ENCODE data around the gene TMEM35A. TPM values are rescaled to one million over a fixed set of nuclear protein-coding genes. Genes with fewer than 3 reads are reported as not detected.

TMEM35A gene
- polyA plus RNA-seq, 1 of the 3 experiments (the other 2 are of a cell fraction) = 5.6 TPM

DNA sequence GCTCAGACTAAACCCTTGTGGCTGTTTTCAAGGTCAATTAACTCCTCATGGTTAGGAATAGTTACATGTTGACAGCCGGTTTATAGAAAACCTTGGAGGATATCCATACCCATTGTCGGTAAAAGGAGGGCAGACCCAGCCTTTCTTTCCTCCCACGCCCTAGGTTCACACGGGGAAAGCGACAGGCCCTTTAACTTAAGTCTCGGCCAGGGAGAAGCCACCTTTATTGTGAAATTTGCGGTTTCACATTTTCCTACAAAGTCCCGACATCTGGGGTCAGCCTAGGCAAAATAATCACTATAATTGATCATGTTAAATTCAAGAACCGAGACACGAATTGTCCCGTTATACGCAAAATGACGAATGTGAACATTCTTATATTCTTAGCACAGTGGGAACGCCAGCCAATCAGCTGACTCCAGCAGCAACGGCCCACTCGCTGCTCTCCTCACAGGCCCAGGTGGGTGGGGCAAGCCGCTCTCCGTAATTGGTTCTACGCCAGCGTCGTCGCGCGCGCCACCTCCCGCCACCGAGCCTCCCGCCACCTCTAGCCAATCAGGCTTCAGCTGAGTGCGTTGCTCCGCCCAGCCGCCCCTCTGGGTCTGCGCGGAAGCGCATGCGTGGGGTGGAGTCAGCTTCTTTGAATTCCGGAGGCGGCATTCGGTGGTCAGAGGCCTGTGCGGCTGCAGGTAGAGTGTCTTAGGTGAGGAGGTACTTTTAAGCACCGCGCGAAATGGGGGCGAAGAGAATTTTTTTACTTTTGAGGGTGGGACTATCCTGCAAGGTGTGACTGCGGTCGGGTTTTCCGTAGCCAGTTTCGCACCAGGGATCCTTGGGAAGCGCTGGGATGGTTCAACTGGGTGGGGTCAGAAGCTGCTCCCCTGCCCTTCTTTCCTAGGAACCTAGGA lies 19.1 kb downstream of the TMEM35A start, which contains the start of gene CENPI (continued):
- TF ChIP-seq REST (IDR thresholded peaks at IDR 0.05; ENCODE audit: low read depth, low read length) (no peak), POLR2AphosphoS5 (IDR thresholded peaks at IDR 0.05; ENCODE audit: low read depth, low read length) (peak; percentile 32; the same call in 1 of the 2 replicates)

- Histone ChIP-seq H3K27me3 (ENCODE audit: insufficient read depth) (peaks cover 9% of the 10 kb centered on the region; the same call in 1 of the 2 replicates), H3K9me3 (no peaks in the 10 kb centered on the region), H3K36me3 (replicated peaks in 1 of 2; ENCODE audit: control insufficient read depth in 1 of 2, insufficient read depth in 2 of 2, low read length in 1 of 2) (peaks cover 0 to 6% of the 10 kb centered on the region in 2 experiments), H3K79me2 (ENCODE audit: insufficient read depth) (peaks cover 4% of the 10 kb centered on the region; the same call in 1 of the 2 replicates), H3K27ac (ENCODE audit: low read depth in 2 of 2, low read length in 1 of 2) (no peak overlapping the region), H3K9ac (no peak overlapping the region), H3F3A (replicated peaks; ENCODE audit: insufficient read depth) (no peaks in the 10 kb centered on the region), H3K4me3 (ENCODE audit: low read depth in 2 of 2, low read length in 1 of 2) (no peak overlapping the region), H3K9me2 (no peaks in the 10 kb centered on the region), H2AFZ (ENCODE audit: low read depth) (no peak overlapping the region), H3K4me1 (ENCODE audit: control insufficient read depth in 1 of 2, insufficient read depth in 2 of 2, low read depth in 1 of 2, low read length in 1 of 2) (no peaks in the 10 kb centered on the region), H3K4me2 (no peak overlapping the region), H4K20me1 (ENCODE audit: insufficient read depth) (no peaks in the 10 kb centered on the region)
- ChIA-PET POLR2A (no interaction called here), CTCF (no interaction called here)
- 61% methylated on average over 4 of the region's 4 CpGs for WGBS (ENCODE audit: low lambda C conversion rate)
- DNase-seq = no peak
- TF ChIP-seq RAD21 (IDR thresholded peaks at IDR 0.05; ENCODE audit: low read length) (no peak), NFIC (IDR thresholded peaks at IDR 0.05; ENCODE audit: borderline replicate concordance) (no peak), YY1 (IDR thresholded peaks at IDR 0.05; ENCODE audit: low read depth) (no peak), RXRA (IDR thresholded peaks at IDR 0.05; ENCODE audit: borderline replicate concordance, low read depth) (no peak), RFX5 (IDR thresholded peaks at IDR 0.05; ENCODE audit: low read length) (no peak), ELF1 (IDR thresholded peaks at IDR 0.05) (no peak), SIN3A (IDR thresholded peaks at IDR 0.05; ENCODE audit: borderline replicate concordance, low read depth, low read length) (no peak), FOXM1 (IDR thresholded peaks at IDR 0.05; ENCODE audit: low read depth) (no peak), NRF1 (IDR thresholded peaks at IDR 0.05; ENCODE audit: low read depth, low read length) (no peak), USF1 (IDR thresholded peaks at IDR 0.05; ENCODE audit: borderline replicate concordance, low read depth) (no peak), CHD2 (IDR thresholded peaks at IDR 0.05; ENCODE audit: low read length, partially characterized antibody) (no peak), GATA2 (CRISPR knock-in tag; IDR thresholded peaks at IDR 0.05) (no peak)
- TF ChIP-seq, protein P1, sequence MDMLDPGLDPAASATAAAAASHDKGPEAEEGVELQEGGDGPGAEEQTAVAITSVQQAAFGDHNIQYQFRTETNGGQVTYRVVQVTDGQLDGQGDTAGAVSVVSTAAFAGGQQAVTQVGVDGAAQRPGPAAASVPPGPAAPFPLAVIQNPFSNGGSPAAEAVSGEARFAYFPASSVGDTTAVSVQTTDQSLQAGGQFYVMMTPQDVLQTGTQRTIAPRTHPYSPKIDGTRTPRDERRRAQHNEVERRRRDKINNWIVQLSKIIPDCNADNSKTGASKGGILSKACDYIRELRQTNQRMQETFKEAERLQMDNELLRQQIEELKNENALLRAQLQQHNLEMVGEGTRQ (IDR thresholded peaks at IDR 0.05; ENCODE audit: borderline replicate concordance, low read depth, low read length) = no peak
- TF ChIP-seq, protein P2, sequence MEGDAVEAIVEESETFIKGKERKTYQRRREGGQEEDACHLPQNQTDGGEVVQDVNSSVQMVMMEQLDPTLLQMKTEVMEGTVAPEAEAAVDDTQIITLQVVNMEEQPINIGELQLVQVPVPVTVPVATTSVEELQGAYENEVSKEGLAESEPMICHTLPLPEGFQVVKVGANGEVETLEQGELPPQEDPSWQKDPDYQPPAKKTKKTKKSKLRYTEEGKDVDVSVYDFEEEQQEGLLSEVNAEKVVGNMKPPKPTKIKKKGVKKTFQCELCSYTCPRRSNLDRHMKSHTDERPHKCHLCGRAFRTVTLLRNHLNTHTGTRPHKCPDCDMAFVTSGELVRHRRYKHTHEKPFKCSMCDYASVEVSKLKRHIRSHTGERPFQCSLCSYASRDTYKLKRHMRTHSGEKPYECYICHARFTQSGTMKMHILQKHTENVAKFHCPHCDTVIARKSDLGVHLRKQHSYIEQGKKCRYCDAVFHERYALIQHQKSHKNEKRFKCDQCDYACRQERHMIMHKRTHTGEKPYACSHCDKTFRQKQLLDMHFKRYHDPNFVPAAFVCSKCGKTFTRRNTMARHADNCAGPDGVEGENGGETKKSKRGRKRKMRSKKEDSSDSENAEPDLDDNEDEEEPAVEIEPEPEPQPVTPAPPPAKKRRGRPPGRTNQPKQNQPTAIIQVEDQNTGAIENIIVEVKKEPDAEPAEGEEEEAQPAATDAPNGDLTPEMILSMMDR (IDR thresholded peaks at IDR 0.05) = no peak
- TF ChIP-seq, protein P3, sequence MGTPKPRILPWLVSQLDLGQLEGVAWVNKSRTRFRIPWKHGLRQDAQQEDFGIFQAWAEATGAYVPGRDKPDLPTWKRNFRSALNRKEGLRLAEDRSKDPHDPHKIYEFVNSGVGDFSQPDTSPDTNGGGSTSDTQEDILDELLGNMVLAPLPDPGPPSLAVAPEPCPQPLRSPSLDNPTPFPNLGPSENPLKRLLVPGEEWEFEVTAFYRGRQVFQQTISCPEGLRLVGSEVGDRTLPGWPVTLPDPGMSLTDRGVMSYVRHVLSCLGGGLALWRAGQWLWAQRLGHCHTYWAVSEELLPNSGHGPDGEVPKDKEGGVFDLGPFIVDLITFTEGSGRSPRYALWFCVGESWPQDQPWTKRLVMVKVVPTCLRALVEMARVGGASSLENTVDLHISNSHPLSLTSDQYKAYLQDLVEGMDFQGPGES (IDR thresholded peaks at IDR 0.05; ENCODE audit: low read depth, low read length) = no peak
Measured at GRCh38 chrX:101108284-101108683, 29.6 kb downstream of the TMEM35A start.

Data from SK-N-SH (cell line).